ENCODE data around the gene CMIP.

Gene CMIP

GRCh38 chr16:81440888-81441761, 3.5 kb upstream of the CMIP start:
- Histone ChIP-seq H3K9ac (ENCODE audit: low read depth, low read length) (no peak overlapping the region), H3K4me3 (ENCODE audit: low read depth, low read length) (no peak overlapping the region), H3K27ac (ENCODE audit: low read depth, low read length) (no peak overlapping the region), H3K36me3 (ENCODE audit: control insufficient read depth, insufficient read depth, low read length) (no peaks in the 10 kb centered on the region), H3K9me3 (ENCODE audit: control insufficient read depth, insufficient read depth, low read length) (no peaks in the 10 kb centered on the region), H3K27me3 (ENCODE audit: control insufficient read depth, insufficient read depth, low read length) (peaks cover 19% of the 10 kb centered on the region), H3K4me1 (ENCODE audit: control insufficient read depth, insufficient read depth, low read length) (peaks cover 6% of the 10 kb centered on the region)

- H3K27ac ChIP-seq (ENCODE audit: low read depth, low read length), result no peak overlapping the region
- peaks cover 18% of the 10 kb centered on the region for H3K4me1 ChIP-seq (ENCODE audit: control insufficient read depth, insufficient read depth, low read length)
- peaks cover 19% of the 10 kb centered on the region for H3K27me3 ChIP-seq (ENCODE audit: control insufficient read depth, insufficient read depth, low read length)
- H3K9me3 ChIP-seq (ENCODE audit: control insufficient read depth, insufficient read depth, low read length), result no peaks in the 10 kb centered on the region
- H3K4me3 ChIP-seq (ENCODE audit: low read depth, low read length), result no peak overlapping the region
- H3K36me3 ChIP-seq (ENCODE audit: control insufficient read depth, insufficient read depth, low read length), result no peaks in the 10 kb centered on the region
- H3K9ac ChIP-seq (ENCODE audit: low read depth, low read length), result no peak overlapping the region
Measured at GRCh38 chr16:81442220-81442915, 2.2 kb upstream of the CMIP start.

GRCh38 chr16:81442916-81443687, 1.5 kb upstream of the CMIP start:
- Histone ChIP-seq H3K27me3 (ENCODE audit: control insufficient read depth, insufficient read depth, low read length) (peaks cover 19% of the 10 kb centered on the region), H3K9ac (ENCODE audit: low read depth, low read length) (no peak overlapping the region), H3K27ac (ENCODE audit: low read depth, low read length) (no peak overlapping the region), H3K9me3 (ENCODE audit: control insufficient read depth, insufficient read depth, low read length) (no peaks in the 10 kb centered on the region), H3K36me3 (ENCODE audit: control insufficient read depth, insufficient read depth, low read length) (no peaks in the 10 kb centered on the region), H3K4me3 (ENCODE audit: low read depth, low read length) (no peak overlapping the region), H3K4me1 (ENCODE audit: control insufficient read depth, insufficient read depth, low read length) (peaks cover 25% of the 10 kb centered on the region)

- H3K4me1 ChIP-seq (ENCODE audit: control insufficient read depth, insufficient read depth, low read length), result peaks cover 33% of the 10 kb centered on the region
- peak overlapping the region; percentile 73 for H3K4me3 ChIP-seq (ENCODE audit: low read depth, low read length)
- peak overlapping the region; percentile 56 for H3K9ac ChIP-seq (ENCODE audit: low read depth, low read length)
- no peaks in the 10 kb centered on the region for H3K9me3 ChIP-seq (ENCODE audit: control insufficient read depth, insufficient read depth, low read length)
- H3K36me3 ChIP-seq (ENCODE audit: control insufficient read depth, insufficient read depth, low read length), result no peaks in the 10 kb centered on the region
- H3K27me3 ChIP-seq (ENCODE audit: control insufficient read depth, insufficient read depth, low read length), result peaks cover 19% of the 10 kb centered on the region
- H3K27ac ChIP-seq (ENCODE audit: low read depth, low read length), result peak overlapping the region; percentile 54
Measured at GRCh38 chr16:81443688-81444447, 740 bp upstream of the CMIP start.

- H3K9me3 ChIP-seq (ENCODE audit: control insufficient read depth, insufficient read depth, low read length), result no peaks in the 10 kb centered on the region
- H3K36me3 ChIP-seq (ENCODE audit: control insufficient read depth, insufficient read depth, low read length), result no peaks in the 10 kb centered on the region
- peak overlapping the region; percentile 79 for H3K4me3 ChIP-seq (ENCODE audit: low read depth, low read length)
- H3K4me1 ChIP-seq (ENCODE audit: control insufficient read depth, insufficient read depth, low read length), result peaks cover 40% of the 10 kb centered on the region
- peaks cover 19% of the 10 kb centered on the region for H3K27me3 ChIP-seq (ENCODE audit: control insufficient read depth, insufficient read depth, low read length)
- peak overlapping the region; percentile 73 for H3K9ac ChIP-seq (ENCODE audit: low read depth, low read length)
- H3K27ac ChIP-seq (ENCODE audit: low read depth, low read length), result peak overlapping the region; percentile 67
Measured at GRCh38 chr16:81445143-81445961, 744 bp downstream of the CMIP start.

- peak overlapping the region; percentile 32 for H3K9ac ChIP-seq (ENCODE audit: low read depth, low read length)
- peak overlapping the region; percentile 67 for H3K27ac ChIP-seq (ENCODE audit: low read depth, low read length)
- no peaks in the 10 kb centered on the region for H3K9me3 ChIP-seq (ENCODE audit: control insufficient read depth, insufficient read depth, low read length)
- H3K4me1 ChIP-seq (ENCODE audit: control insufficient read depth, insufficient read depth, low read length), result peaks cover 41% of the 10 kb centered on the region
- peak overlapping the region; percentile 79 for H3K4me3 ChIP-seq (ENCODE audit: low read depth, low read length)
- H3K27me3 ChIP-seq (ENCODE audit: control insufficient read depth, insufficient read depth, low read length), result peaks cover 19% of the 10 kb centered on the region
- H3K36me3 ChIP-seq (ENCODE audit: control insufficient read depth, insufficient read depth, low read length), result no peaks in the 10 kb centered on the region
Measured at GRCh38 chr16:81445966-81446906, 1.6 kb downstream of the CMIP start.

GRCh38 chr16:81446907-81447268, 2.3 kb downstream of the CMIP start:
- no peaks in the 10 kb centered on the region for H3K9me3 ChIP-seq (ENCODE audit: control insufficient read depth, insufficient read depth, low read length)
- H3K4me1 ChIP-seq (ENCODE audit: control insufficient read depth, insufficient read depth, low read length), result peaks cover 48% of the 10 kb centered on the region
- H3K4me3 ChIP-seq (ENCODE audit: low read depth, low read length), result peak overlapping the region; percentile 79
- peak overlapping the region; percentile 67 for H3K27ac ChIP-seq (ENCODE audit: low read depth, low read length)
- no peaks in the 10 kb centered on the region for H3K36me3 ChIP-seq (ENCODE audit: control insufficient read depth, insufficient read depth, low read length)
- peaks cover 15% of the 10 kb centered on the region for H3K27me3 ChIP-seq (ENCODE audit: control insufficient read depth, insufficient read depth, low read length)
- peak overlapping the region; percentile 3; the same call in 1 of the 2 replicates for H3K9ac ChIP-seq (ENCODE audit: low read depth, low read length)

GRCh38 chr16:81447383-81448101, 2.9 kb downstream of the CMIP start:
- H3K27ac ChIP-seq (ENCODE audit: low read depth, low read length), result peak overlapping the region; percentile 67
- H3K9me3 ChIP-seq (ENCODE audit: control insufficient read depth, insufficient read depth, low read length), result no peaks in the 10 kb centered on the region
- no peaks in the 10 kb centered on the region for H3K36me3 ChIP-seq (ENCODE audit: control insufficient read depth, insufficient read depth, low read length)
- H3K27me3 ChIP-seq (ENCODE audit: control insufficient read depth, insufficient read depth, low read length), result peaks cover 9% of the 10 kb centered on the region
- peak overlapping the region; percentile 79 for H3K4me3 ChIP-seq (ENCODE audit: low read depth, low read length)
- H3K9ac ChIP-seq (ENCODE audit: low read depth, low read length), result no peak overlapping the region
- peaks cover 54% of the 10 kb centered on the region for H3K4me1 ChIP-seq (ENCODE audit: control insufficient read depth, insufficient read depth, low read length)

Measured in HUES48 (cell line).